Spleen (tissue), 11 donors: ENCODE measurements around the gene CABP4. TPM values are rescaled to one million over a fixed set of nuclear protein-coding genes. Genes with fewer than 3 reads are reported as not detected.

ENCODE experiments used
- DNase-seq: peaks from one replicate; pipeline ENCODE4 v3.0.0-alpha.2; 2020
- H3K27ac ChIP-seq, 8 donors: fragments of 200-600 bp; sonication (generic) in 7 of 8; 1 replicate in 4 of 8; 2 replicates in 4 of 8; pipeline versions ENCODE4 v1.5.0 to v1.8.0; 2016 to 2021; ENCODE audit warnings: inconsistent platforms in 4 of 8, mild to moderate bottlenecking in 4 of 8, moderate library complexity in 1 of 8
- H3K27me3 ChIP-seq, 7 donors: fragments of 200-600 bp; sonication (generic) in 6 of 7; replicated peaks in 1 of 7; 1 replicate in 4 of 7; 2 replicates in 3 of 7; pipeline versions ENCODE4 v1.5.0 to v1.8.0; 2016 to 2021; ENCODE audit warnings: inconsistent platforms in 3 of 7, mild to moderate bottlenecking in 1 of 7
- H3K36me3 ChIP-seq, 6 donors: fragments of 200-600 bp; sonication (generic) in 5 of 6; 1 replicate in 4 of 6; 2 replicates in 2 of 6; pipeline versions ENCODE4 v1.5.0 to v1.8.0; 2016 to 2021; ENCODE audit warnings: inconsistent platforms in 2 of 6
- H3K4me1 ChIP-seq, 6 donors: fragments of 200-600 bp; sonication (generic) in 5 of 6; 1 replicate in 3 of 6; 2 replicates in 3 of 6; pipeline versions ENCODE4 v1.5.0 to v1.8.0; 2016 to 2021; ENCODE audit warnings: inconsistent platforms in 3 of 6
- H3K4me3 ChIP-seq, 8 donors: fragments of 200-600 bp; sonication (generic) in 7 of 8; 1 replicate in 4 of 8; 2 replicates in 4 of 8; pipeline versions ENCODE4 v1.5.0 to v1.8.0; 2016 to 2021; ENCODE audit warnings: inconsistent platforms in 4 of 8, mild to moderate bottlenecking in 4 of 8, moderate library complexity in 2 of 8
- H3K9me3 ChIP-seq, 8 donors: fragments of 200-600 bp; sonication (generic) in 7 of 8; 1 replicate in 4 of 8; 2 replicates in 4 of 8; pipeline versions ENCODE4 v1.5.0 to v1.8.0; 2016 to 2021; ENCODE audit warnings: inconsistent platforms in 4 of 8
- CTCF ChIP-seq, 11 experiments: fragments of 200-600 bp in 7 of 11; fragments of 450-650 bp in 4 of 11; sonication (generic) in 4 of 11; IDR thresholded peaks in 8 of 11; conservative IDR thresholded peaks in 3 of 11; 1 replicate in 7 of 11; 2 replicates in 4 of 11; pipeline versions ENCODE4 v1.4.0 to v1.8.0; 2016 to 2021; ENCODE audit warnings: antibody characterized with exemption in 11 of 11, inconsistent platforms in 4 of 11, mild to moderate bottlenecking in 1 of 11
- POLR2A ChIP-seq, 3 donors: fragments of 450-650 bp; IDR thresholded peaks; one replicate each; pipeline ENCODE4 v1.5.1; 2017; ENCODE audit warnings: antibody characterized with exemption in 3 of 3, mild to moderate bottlenecking in 1 of 3
- POLR2AphosphoS5 ChIP-seq, 3 donors: sonication (generic); formaldehyde crosslinking; IDR thresholded peaks; one replicate each; pipeline ENCODE4 v1.5.1; 2017; ENCODE audit warnings: antibody characterized with exemption in 3 of 3
- WGBS, 5 donors: extraction: QIAGEN DNeasy Blood & Tissue Kit in 3 of 5; methylation state at CpG; one replicate each; pipeline versions ENCODE4 v1.1.5 to v1.1.7; 2013 to 2018; 5-methylcytosine and 5-hydroxymethylcytosine counted together
- intact Hi-C: fragments of 100-400 bp; cut with DNase I; formaldehyde crosslinking; loops from one replicate; pipeline ENCODE4 v1.15.0; 2023; ENCODE audit warnings: low total_unique reads
- polyA plus RNA-seq, 3 donors: library from polyadenylated mRNA; stranded (reverse); fragments of 200-250 nt; gene quantifications; one replicate each; pipeline ENCODE4 v1.2.1, GENCODE V29; 2013
- total RNA-seq, 7 donors: library from RNA; depleted of rRNA in 3 of 7; stranded (reverse); fragments of >200 nt in 3 of 7; fragmentation: NEBNext Ultra II Directional in 4 of 7; extraction: Animal tissue kit (Norgen Biotek cat#: 25700) in 4 of 7; gene quantifications; one replicate each; pipeline versions ENCODE4 v1.1.0 to v1.2.1, GENCODE V29; 2016 to 2021
- donor health status: healthy with polysubstance abuse.
- donor health status: DM: no; HTN: no; CAD: no; lungs with moderate emphysema.
- donor health status: DM: no; HTN: no; CAD: no.
- donor health status: Bipolar disorder and iron deficiency.
- donor health status: healthy.
- donor health status: DM: no; HTN: no; CAD: no.
- donor health status: DM: yes; HTN: yes; CAD: no.

CABP4 gene
- total and polyA plus RNA-seq, 10 donors = 2.6 to 27.3 (median 17.1) TPM

- DNase-seq = no peak
- WGBS, 5 donors = 95 to 99% (median 96%) methylated on average over 18 of the region's 18 CpGs
These were observed 46.7 kb downstream of the CABP4 start for GRCh38 chr11:67501854-67502253.

GRCh38 chr11:67502328-67502979, 47.3 kb downstream of the CABP4 start:
- Histone ChIP-seq H3K27me3 (peaks cover 0 to 23% (median 0%) of the 10 kb centered on the region in 7 donors), H3K27ac (no peak overlapping the region), H3K4me3 (no peak overlapping the region), H3K36me3 (peaks cover 0 to 71% (median 38%) of the 10 kb centered on the region in 6 donors), H3K4me1 (peaks cover 27 to 71% (median 51%) of the 10 kb centered on the region in 6 donors), H3K9me3 (no peaks in the 10 kb centered on the region)
- TF ChIP-seq POLR2A (IDR thresholded peaks at IDR 0.05) (no peak), CTCF (IDR thresholded peaks at IDR 0.05 in 8 of 11, conservative IDR thresholded peaks at IDR 0.05 in 3 of 11) (no peak), POLR2AphosphoS5 (IDR thresholded peaks at IDR 0.05) (no peak)
- intact Hi-C loops = no loop called here
- 87 to 96% (median 96%) methylated on average over 9 to 18 of the region's 18 CpGs for WGBS, 5 donors
- no peak for DNase-seq

More at GRCh38 chr11:67501854-67502253, 46.7 kb downstream of the CABP4 start:
- Histone ChIP-seq H3K27ac (no peak overlapping the region), H3K4me3 (no peak overlapping the region), H3K27me3 (peaks cover 0 to 23% (median 0%) of the 10 kb centered on the region in 7 donors), H3K36me3 (peaks cover 0 to 74% (median 44%) of the 10 kb centered on the region in 6 donors), H3K9me3 (no peaks in the 10 kb centered on the region), H3K4me1 (peaks cover 21 to 65% (median 45%) of the 10 kb centered on the region in 6 donors)
- TF ChIP-seq POLR2AphosphoS5 (IDR thresholded peaks at IDR 0.05) (peak in 1 of 3 donors; percentile 29), CTCF (IDR thresholded peaks at IDR 0.05 in 8 of 11, conservative IDR thresholded peaks at IDR 0.05 in 3 of 11) (no peak)
- intact Hi-C loops = no loop called here

GRCh38 chr11:67503119-67504004, 48.2 kb downstream of the CABP4 start:
- 81 to 85% (median 83%) methylated on average over 17 to 19 of the region's 19 CpGs for WGBS, 5 donors
- intact Hi-C loops = no loop called here

More at GRCh38 chr11:67503119-67504004, 48.2 kb downstream of the CABP4 start:
- Histone ChIP-seq H3K27ac (peak overlapping the region in 3 of 8 donors; percentile 98 to 99 (median 99)), H3K36me3 (peaks cover 0 to 62% (median 29%) of the 10 kb centered on the region in 6 donors), H3K27me3 (peaks cover 0 to 23% (median 0%) of the 10 kb centered on the region in 7 donors), H3K9me3 (no peaks in the 10 kb centered on the region), H3K4me1 (peaks cover 27 to 77% (median 55%) of the 10 kb centered on the region in 6 donors), H3K4me3 (peak overlapping the region; percentile 67 to 97 (median 87))
- TF ChIP-seq POLR2AphosphoS5 (IDR thresholded peaks at IDR 0.05) = no peak
- TF ChIP-seq POLR2A (IDR thresholded peaks at IDR 0.05) = no peak
- no peak for TF ChIP-seq CTCF (IDR thresholded peaks at IDR 0.05 in 8 of 11, conservative IDR thresholded peaks at IDR 0.05 in 3 of 11)
- DNase-seq = no peak
